NCI-H524 treated with DMSO at 0.1 percent for 48 hours (cell line): ENCODE data around the gene CCL17.
"Not testable (repeated sequence)": the region's sequence is repeated elsewhere in the genome, so short reads cannot be mapped to it uniquely, and the experiment has no call there.

Experiments used
- DNase-seq: peaks from one replicate; lab custom pipeline; 2025; lab: John Stamatoyannopoulos, UW

Gene CCL17

GRCh38 chr16:57432989-57433388, 28.4 kb downstream of the CCL17 start:
- no peak for DNase-seq

- DNase-seq = no peak
These were observed 29.4 kb downstream of the CCL17 start for GRCh38 chr16:57434003-57434402.

- no peak for DNase-seq
These were observed 31.3 kb downstream of the CCL17 start for GRCh38 chr16:57435838-57436237.

GRCh38 chr16:57439947-57440346, 35.4 kb downstream of the CCL17 start:
- not testable (repeated sequence) for DNase-seq

- DNase-seq = not testable (repeated sequence)
These were observed 36.0 kb downstream of the CCL17 start for GRCh38 chr16:57440551-57440950.

GRCh38 chr16:57444711-57445110, 40.1 kb downstream of the CCL17 start:
- DNase-seq = no peak

- DNase-seq = no peak
These were observed 40.9 kb downstream of the CCL17 start for GRCh38 chr16:57445510-57445909.

GRCh38 chr16:57446531-57447185, 42.1 kb downstream of the CCL17 start:
- no peak for DNase-seq

GRCh38 chr16:57447186-57447962, 42.8 kb downstream of the CCL17 start, which contains the start of the genes CIAPIN1 and COQ9:
Gene CIAPIN1, minus strand, starts transcription at chr16:57447385. Its CDS starts 6,457 bp downstream, at chr16:57440928.
Gene COQ9, plus strand, starts transcription at chr16:57447479. Its CDS starts 27 bp downstream, at chr16:57447506.
- peak; percentile 28 for DNase-seq

- DNase-seq = no peak
These were observed 47.5 kb downstream of the CCL17 start for GRCh38 chr16:57452021-57452420.

GRCh38 chr16:57462209-57462977, 57.8 kb downstream of the CCL17 start, which contains the start of gene POLR2C:
Gene POLR2C, plus strand, starts transcription at chr16:57462679. Its CDS starts 46 bp downstream, at chr16:57462725.
- no peak for DNase-seq

- no peak for DNase-seq
These were observed 58.4 kb downstream of the CCL17 start for GRCh38 chr16:57462978-57463362.

- DNase-seq = no peak
These were observed 60.0 kb downstream of the CCL17 start for GRCh38 chr16:57464523-57464922.
